ENCODE measurements around the gene AP2B1.
"Not testable (repeated sequence)": the region's sequence is repeated elsewhere in the genome, so short reads cannot be mapped to it uniquely, and the experiment has no call there.

Gene AP2B1

GRCh38 chr17:35748979-35749378 is 161.9 kb downstream of the AP2B1 start:
- no peak for TF ChIP-seq ZFX (IDR thresholded peaks at IDR 0.05)
- TF ChIP-seq CTCF (conservative IDR thresholded peaks at IDR 0.05), result no peak
- H3K27ac ChIP-seq, result peak overlapping the region; percentile 55

GRCh38 chr17:35749560-35750412 is 162.7 kb downstream of the AP2B1 start:
- no peak overlapping the region for H3K27ac ChIP-seq
- TF ChIP-seq ZFX (IDR thresholded peaks at IDR 0.05), result no peak
- TF ChIP-seq CTCF (conservative IDR thresholded peaks at IDR 0.05), result no peak

GRCh38 chr17:35750526-35751395 is 163.6 kb downstream of the AP2B1 start:
- TF ChIP-seq ZFX (IDR thresholded peaks at IDR 0.05), result no peak
- TF ChIP-seq CTCF (conservative IDR thresholded peaks at IDR 0.05), result no peak

GRCh38 chr17:35751541-35751940 is 164.4 kb downstream of the AP2B1 start:
- H3K27ac ChIP-seq, result not testable (repeated sequence)

More at GRCh38 chr17:35750526-35751395, 163.6 kb downstream of the AP2B1 start:
- H3K27ac ChIP-seq, result no peak overlapping the region

- peak overlapping the region; percentile 48 for H3K27ac ChIP-seq
- TF ChIP-seq ZFX (IDR thresholded peaks at IDR 0.05), result no peak
- no peak for TF ChIP-seq CTCF (conservative IDR thresholded peaks at IDR 0.05)
Measured at GRCh38 chr17:35752471-35752870, 165.3 kb downstream of the AP2B1 start.

- peak within 1 kb of the TSS; percentile 48 for H3K27ac ChIP-seq
- no peak for TF ChIP-seq ZFX (IDR thresholded peaks at IDR 0.05)
- TF ChIP-seq CTCF (conservative IDR thresholded peaks at IDR 0.05), result no peak
Measured at GRCh38 chr17:35752945-35753764, 166.0 kb downstream of the AP2B1 start, which contains the start of gene GAS2L2. TSS of gene GAS2L2 (minus strand) at chr17:35753239. CDS start at chr17:35752850, 389 bp downstream.

GRCh38 chr17:35757243-35757642 is 170.1 kb downstream of the AP2B1 start:
- no peak overlapping the region for H3K27ac ChIP-seq
- no peak for TF ChIP-seq CTCF (conservative IDR thresholded peaks at IDR 0.05)
